SU-DHL-6 (cell line): ENCODE measurements around the gene SPIRE2.
"Not testable (repeated sequence)": the region's sequence is repeated elsewhere in the genome, so short reads cannot be mapped to it uniquely, and the experiment has no call there.

Experiments
- H2AFZ ChIP-seq: fragments of 200-600 bp; sonication (generic); 2 replicates; pipeline ENCODE4 v1.6.1; 2014; ENCODE audit warnings: low read depth, mild to moderate bottlenecking, moderate library complexity, mixed read lengths, antibody characterized with exemption, low read length; ENCODE audit not compliant: severe bottlenecking
- H3F3A ChIP-seq: fragments of 200-600 bp; shearing (Covaris generic); 2 replicates; pipeline ENCODE4 v1.6.0; 2016; ENCODE audit warnings: antibody characterized with exemption, mild to moderate bottlenecking; ENCODE audit not compliant: insufficient read depth
- H3K27ac ChIP-seq: fragments of 200-600 bp; sonication (generic); 2 replicates; pipeline ENCODE4 v1.5.1; 2016; ENCODE audit warnings: low read depth, mild to moderate bottlenecking, low read length, moderate library complexity, mixed read lengths
- H3K27me3 ChIP-seq: fragments of 200-600 bp; sonication (generic), shearing (Covaris generic); 2 replicates; pipeline ENCODE4 v1.6.0; 2014; ENCODE audit warnings: mild to moderate bottlenecking, low read length
- H3K36me3 ChIP-seq: fragments of 200-600 bp; sonication (generic); 2 replicates; pipeline ENCODE4 v1.6.1; 2014; ENCODE audit warnings: mild to moderate bottlenecking, low read length, mixed read lengths
- H3K4me2 ChIP-seq: fragments of 300-600, 200-600 bp; shearing (Covaris generic), sonication (generic); 2 replicates; pipeline ENCODE4 v1.6.0; 2014; ENCODE audit warnings: low read length, low read depth, mild to moderate bottlenecking; ENCODE audit not compliant: poor library complexity, severe bottlenecking
- H3K4me3 ChIP-seq: fragments of 200-600 bp; sonication (generic); 2 replicates; pipeline ENCODE4 v1.5.1; 2014; ENCODE audit warnings: antibody characterized with exemption, low read length, mild to moderate bottlenecking, mixed read lengths; ENCODE audit not compliant: insufficient read depth, poor library complexity, severe bottlenecking
- H3K79me2 ChIP-seq: fragments of 200-600 bp; sonication (generic); 2 replicates; pipeline ENCODE4 v1.6.1; 2014; ENCODE audit warnings: mild to moderate bottlenecking, low read length, moderate library complexity; ENCODE audit not compliant: insufficient read depth
- H3K9ac ChIP-seq: fragments of 200-600 bp; sonication (generic); 2 replicates; pipeline ENCODE4 v1.7.0; 2014; ENCODE audit warnings: mild to moderate bottlenecking, low read length
- H3K9me2 ChIP-seq: fragments of 200-600 bp; sonication (generic); replicated peaks from 2 replicates; pipeline ENCODE4 v1.6.1; 2014; ENCODE audit warnings: low read length; ENCODE audit not compliant: insufficient read depth
- H3K9me3 ChIP-seq: fragments of 200-600 bp; sonication (generic); 2 replicates; pipeline ENCODE4 v1.6.1; 2014; ENCODE audit warnings: low read length, mixed read lengths; ENCODE audit not compliant: insufficient read depth
- H4K20me1 ChIP-seq: fragments of 200-600 bp; sonication (generic); 2 replicates; pipeline ENCODE4 v1.6.1; 2014; ENCODE audit warnings: low read depth, mild to moderate bottlenecking, antibody characterized with exemption, low read length, moderate library complexity, mixed read lengths
- EZH2phosphoT487 ChIP-seq: fragments of 200-600 bp; sonication (generic), shearing (Covaris generic); conservative IDR thresholded peaks from 2 replicates; pipeline ENCODE4 v1.6.1; 2018; ENCODE audit warnings: mild to moderate bottlenecking, antibody characterized with exemption, low read length, moderate library complexity, mixed read lengths
- TF ChIP-seq, protein P1 (sequence below): fragments of 200-600 bp; sonication (generic); IDR thresholded peaks from one replicate; pipeline ENCODE4 v1.5.1; 2017; ENCODE audit warnings: antibody characterized with exemption, mild to moderate bottlenecking, low read length, moderate library complexity; ENCODE audit not compliant: insufficient read depth, poor library complexity, severe bottlenecking

Gene SPIRE2

DNA sequence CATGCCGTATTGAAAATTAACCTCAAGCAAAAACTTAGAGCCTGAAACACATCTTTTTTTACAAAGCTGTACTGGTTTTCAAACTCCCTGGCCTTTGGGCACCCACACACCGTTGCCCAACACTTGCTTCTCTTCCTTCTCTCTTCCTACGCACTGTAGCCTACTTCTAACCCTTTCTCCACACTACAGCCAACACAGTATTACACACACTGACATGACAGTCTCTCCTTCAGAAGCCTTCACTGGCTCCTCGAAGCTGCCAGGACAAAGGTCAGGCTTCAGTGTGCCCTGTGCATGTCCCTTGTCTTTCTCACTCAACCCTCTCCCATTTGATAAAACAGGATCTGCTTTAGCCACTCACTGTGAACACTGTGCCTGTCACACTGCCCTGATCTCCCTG lies 19.8 kb upstream of the SPIRE2 start:
- Histone ChIP-seq H2AFZ (no peak overlapping the region), H3F3A (peaks cover 5% of the 10 kb centered on the region), H3K9me2 (no peaks in the 10 kb centered on the region), H3K27me3 (no peaks in the 10 kb centered on the region), H3K4me2 (no peak overlapping the region), H3K4me3 (no peak overlapping the region), H3K9ac (no peak overlapping the region), H3K27ac (no peak overlapping the region), H3K79me2 (peaks cover 16% of the 10 kb centered on the region), H3K36me3 (peaks cover 21% of the 10 kb centered on the region), H4K20me1 (peaks cover 8% of the 10 kb centered on the region; the same call in 1 of the 2 replicates), H3K9me3 (no peaks in the 10 kb centered on the region)
- no peak for TF ChIP-seq EZH2phosphoT487
- TF ChIP-seq, protein P1, sequence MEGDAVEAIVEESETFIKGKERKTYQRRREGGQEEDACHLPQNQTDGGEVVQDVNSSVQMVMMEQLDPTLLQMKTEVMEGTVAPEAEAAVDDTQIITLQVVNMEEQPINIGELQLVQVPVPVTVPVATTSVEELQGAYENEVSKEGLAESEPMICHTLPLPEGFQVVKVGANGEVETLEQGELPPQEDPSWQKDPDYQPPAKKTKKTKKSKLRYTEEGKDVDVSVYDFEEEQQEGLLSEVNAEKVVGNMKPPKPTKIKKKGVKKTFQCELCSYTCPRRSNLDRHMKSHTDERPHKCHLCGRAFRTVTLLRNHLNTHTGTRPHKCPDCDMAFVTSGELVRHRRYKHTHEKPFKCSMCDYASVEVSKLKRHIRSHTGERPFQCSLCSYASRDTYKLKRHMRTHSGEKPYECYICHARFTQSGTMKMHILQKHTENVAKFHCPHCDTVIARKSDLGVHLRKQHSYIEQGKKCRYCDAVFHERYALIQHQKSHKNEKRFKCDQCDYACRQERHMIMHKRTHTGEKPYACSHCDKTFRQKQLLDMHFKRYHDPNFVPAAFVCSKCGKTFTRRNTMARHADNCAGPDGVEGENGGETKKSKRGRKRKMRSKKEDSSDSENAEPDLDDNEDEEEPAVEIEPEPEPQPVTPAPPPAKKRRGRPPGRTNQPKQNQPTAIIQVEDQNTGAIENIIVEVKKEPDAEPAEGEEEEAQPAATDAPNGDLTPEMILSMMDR: no peak

DNA sequence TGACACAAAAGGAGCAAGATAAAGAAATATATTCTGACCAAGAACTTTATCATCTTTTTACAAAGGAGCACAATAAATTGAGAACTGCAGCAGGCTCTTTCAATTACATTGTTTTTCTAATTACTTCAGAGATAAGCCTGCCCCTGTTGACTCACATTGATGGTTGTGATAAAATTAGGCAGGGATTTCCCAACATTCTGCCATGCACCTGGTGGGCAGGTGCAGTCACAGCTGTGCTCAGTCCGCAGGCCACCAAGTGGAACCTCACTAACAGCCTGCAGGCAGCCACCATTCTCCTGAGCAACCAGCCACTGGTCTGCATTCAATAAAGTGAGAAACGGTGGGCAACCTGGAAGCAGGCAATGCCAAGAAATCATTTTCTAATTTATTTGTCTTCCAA lies 17.0 kb upstream of the SPIRE2 start:
- no peak overlapping the region for H3K4me3 ChIP-seq
- H4K20me1 ChIP-seq: peaks cover 8% of the 10 kb centered on the region; the same call in 1 of the 2 replicates
- H3K9me3 ChIP-seq: no peaks in the 10 kb centered on the region
- no peaks in the 10 kb centered on the region for H3K27me3 ChIP-seq
- peaks cover 24% of the 10 kb centered on the region for H3K36me3 ChIP-seq
- H3K27ac ChIP-seq: peak overlapping the region; percentile 72
- no peak overlapping the region for H3K9ac ChIP-seq
- H3K9me2 ChIP-seq: no peaks in the 10 kb centered on the region
- peaks cover 22% of the 10 kb centered on the region for H3F3A ChIP-seq
- peak overlapping the region; percentile 51 for H3K4me2 ChIP-seq
- TF ChIP-seq, protein P1: no peak
- no peak for TF ChIP-seq EZH2phosphoT487
- no peak overlapping the region for H2AFZ ChIP-seq
- peaks cover 38% of the 10 kb centered on the region for H3K79me2 ChIP-seq

DNA sequence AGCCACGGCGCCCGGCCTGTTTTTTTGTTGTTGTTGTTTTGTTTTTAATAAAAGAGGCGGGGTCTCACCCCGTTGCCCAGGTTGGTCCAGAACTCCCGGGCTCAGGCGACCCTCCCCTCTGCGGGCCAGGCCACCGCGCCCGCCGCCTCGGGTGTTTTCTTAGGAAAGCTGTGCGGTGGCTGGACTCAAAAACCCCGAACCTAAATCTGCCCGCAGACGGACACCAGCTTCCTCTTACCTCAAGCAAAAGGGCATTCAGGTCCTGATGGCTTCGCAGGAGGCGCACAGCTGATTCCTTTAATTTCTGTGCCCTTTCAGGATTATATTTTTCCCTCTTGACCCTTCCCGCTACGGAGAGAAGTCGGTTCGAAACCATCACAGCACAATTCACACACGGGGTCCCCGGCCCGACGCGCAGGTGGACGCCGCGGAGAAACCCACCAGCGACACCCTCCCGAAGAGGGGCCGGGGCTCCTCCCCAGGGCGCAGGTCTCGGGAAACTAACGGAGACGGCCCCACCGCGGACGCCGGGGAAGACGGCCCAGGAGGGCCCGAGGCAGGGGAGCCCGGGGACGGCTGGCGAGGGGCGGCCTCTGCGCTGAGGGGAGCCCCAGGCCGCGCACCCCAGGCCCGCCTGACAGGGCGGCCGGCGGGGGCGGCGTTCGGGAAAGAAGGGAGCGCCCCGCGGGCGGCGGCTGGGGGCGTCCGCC lies 12.5 kb upstream of the SPIRE2 start:
- peaks cover 29% of the 10 kb centered on the region for H3F3A ChIP-seq
- H3K27ac ChIP-seq: peak overlapping the region; percentile 77
- peaks cover 30% of the 10 kb centered on the region for H3K79me2 ChIP-seq
- no peaks in the 10 kb centered on the region for H3K9me3 ChIP-seq
- H2AFZ ChIP-seq: peak overlapping the region; percentile 16
- H3K9me2 ChIP-seq: no peaks in the 10 kb centered on the region
- H3K27me3 ChIP-seq: no peaks in the 10 kb centered on the region
- peaks cover 8% of the 10 kb centered on the region for H3K36me3 ChIP-seq
- TF ChIP-seq, protein P1: no peak
- H3K9ac ChIP-seq: peak overlapping the region; percentile 88
- H3K4me2 ChIP-seq: peak overlapping the region; percentile 68
- H3K4me3 ChIP-seq: peak overlapping the region; percentile 93
- H4K20me1 ChIP-seq: peaks cover 4% of the 10 kb centered on the region; the same call in 1 of the 2 replicates

DNA sequence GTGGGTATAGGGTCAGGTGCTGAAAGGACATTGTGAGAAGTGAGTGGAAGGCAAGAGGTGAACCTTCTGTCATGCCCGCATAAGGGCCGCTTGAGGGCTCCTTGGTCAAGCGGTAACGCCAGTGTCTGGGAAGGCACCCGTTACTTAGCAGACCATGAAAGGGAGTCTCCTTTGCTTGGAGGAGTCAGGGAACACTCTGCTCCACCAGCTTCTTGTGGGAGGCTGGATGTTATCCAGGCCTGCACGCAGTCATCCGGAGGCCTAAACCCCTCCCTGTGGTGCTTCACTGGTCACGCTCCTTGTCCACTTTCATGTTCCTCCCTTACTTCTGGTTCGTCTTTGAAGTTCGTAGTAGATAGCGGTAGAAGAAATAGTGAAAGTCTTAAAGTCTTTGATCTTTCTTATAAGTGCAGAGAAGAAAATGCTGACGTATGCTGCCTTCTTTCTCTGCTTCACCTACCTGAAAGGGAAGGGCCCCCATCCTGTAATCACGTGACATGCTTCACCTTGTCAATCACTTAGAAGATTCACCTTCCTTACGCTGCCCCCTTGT lies 9.3 kb upstream of the SPIRE2 start:
- Histone ChIP-seq H3F3A (peaks cover 19% of the 10 kb centered on the region), H3K79me2 (peaks cover 21% of the 10 kb centered on the region)
- not testable (repeated sequence) for H4K20me1 ChIP-seq, H3K4me2 ChIP-seq, H3K36me3 ChIP-seq, H3K4me3 ChIP-seq, H3K27me3 ChIP-seq, H3K9ac ChIP-seq, H2AFZ ChIP-seq, H3K27ac ChIP-seq, H3K9me2 ChIP-seq, H3K9me3 ChIP-seq

DNA sequence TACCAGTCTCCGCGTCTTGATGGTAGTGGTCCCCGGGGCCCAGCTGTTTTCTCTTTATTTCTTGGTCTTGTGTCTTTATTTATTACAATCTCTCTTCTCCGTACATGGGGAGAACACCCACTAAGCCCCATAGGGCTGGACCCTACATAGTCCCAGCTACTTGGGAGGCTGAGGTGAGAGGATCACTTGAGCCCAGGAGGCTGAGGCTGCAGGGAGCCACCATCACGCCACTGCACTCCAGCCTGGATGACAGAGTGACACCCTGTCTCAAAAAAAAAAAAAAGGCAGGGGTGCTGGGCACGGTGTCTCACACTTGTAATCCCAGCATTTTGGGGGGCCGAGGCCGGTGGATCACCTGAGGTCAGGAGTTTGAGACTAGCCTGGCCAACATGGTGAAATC lies 8.8 kb upstream of the SPIRE2 start:
- not testable (repeated sequence) for H3K27ac ChIP-seq, H4K20me1 ChIP-seq, H3K27me3 ChIP-seq, H3K9me3 ChIP-seq, H2AFZ ChIP-seq, H3K36me3 ChIP-seq, H3K9me2 ChIP-seq, H3K4me2 ChIP-seq, H3K9ac ChIP-seq, H3K4me3 ChIP-seq
- H3K79me2 ChIP-seq: peaks cover 16% of the 10 kb centered on the region
- H3F3A ChIP-seq: peaks cover 14% of the 10 kb centered on the region
